ENCODE results near the gene NELL2. TPM values are rescaled to one million over a fixed set of nuclear protein-coding genes. Genes with fewer than 3 reads are reported as not detected.

Gene NELL2
- total and polyA plus RNA-seq, 2 donors (not counting 1 experiment from before 2014, with no cell fraction given) = 0.17 TPM; not detected in 1

DNA sequence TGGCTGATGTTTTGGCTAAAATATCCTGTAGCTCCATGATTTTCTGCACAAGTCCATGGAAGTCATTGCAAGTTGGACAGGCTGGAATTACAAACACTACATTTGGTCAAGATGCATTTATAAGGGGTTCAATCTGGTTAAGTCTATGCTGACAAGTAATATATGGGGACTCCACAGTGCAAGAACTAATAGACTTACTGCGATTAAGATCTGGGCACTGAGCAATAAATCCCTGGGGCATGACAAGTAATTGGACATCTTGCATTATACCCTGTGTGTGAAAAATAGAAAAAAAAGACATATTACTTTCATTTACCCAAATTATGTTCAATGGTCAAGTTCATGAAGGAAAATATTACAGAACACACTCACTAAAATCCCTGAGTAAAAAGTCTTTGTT is 99.1 kb downstream of the NELL2 start:
- Histone ChIP-seq H4K20me1 (ENCODE audit: control insufficient read depth, extremely low read depth, insufficient read depth, low read length) (no peaks in the 10 kb centered on the region), H3K27me3 (ENCODE audit: control insufficient read depth, insufficient read depth, low read length) (no peaks in the 10 kb centered on the region), H3K27ac (ENCODE audit: insufficient read depth, low read length) (no peak overlapping the region), H3K9ac (ENCODE audit: insufficient read depth, low read length) (no peak overlapping the region), H2AFZ (ENCODE audit: low read length) (no peak overlapping the region), H3K9me3 (ENCODE audit: control insufficient read depth, insufficient read depth, low read depth, low read length) (no peaks in the 10 kb centered on the region), H3K79me2 (ENCODE audit: control insufficient read depth, insufficient read depth, low read length) (no peaks in the 10 kb centered on the region), H3K4me1 (ENCODE audit: control insufficient read depth, extremely low read depth, insufficient read depth, low read length) (no peaks in the 10 kb centered on the region), H3K4me3 (replicated peaks in 1 of 4; ENCODE audit: control extremely low read depth in 1 of 4, insufficient read depth in 1 of 4, low read depth in 3 of 4, low read length in 4 of 4) (no peak overlapping the region), H3K36me3 (ENCODE audit: control insufficient read depth, insufficient read depth, low read length) (no peaks in the 10 kb centered on the region), H3K4me2 (ENCODE audit: extremely low read depth, insufficient read depth, low read length) (no peak overlapping the region)
- no peak for TF ChIP-seq CTCF (conservative IDR thresholded peaks at IDR 0.05 in 1 of 2, IDR thresholded peaks at IDR 0.05 in 1 of 2; ENCODE audit: low read depth in 1 of 2, low read length in 2 of 2)
- TF ChIP-seq EZH2 (IDR thresholded peaks at IDR 0.05; ENCODE audit: low read length, missing control alignments) = no peak
- DNase-seq (ENCODE audit: low read depth in 2 of 2) = no peak

DNA sequence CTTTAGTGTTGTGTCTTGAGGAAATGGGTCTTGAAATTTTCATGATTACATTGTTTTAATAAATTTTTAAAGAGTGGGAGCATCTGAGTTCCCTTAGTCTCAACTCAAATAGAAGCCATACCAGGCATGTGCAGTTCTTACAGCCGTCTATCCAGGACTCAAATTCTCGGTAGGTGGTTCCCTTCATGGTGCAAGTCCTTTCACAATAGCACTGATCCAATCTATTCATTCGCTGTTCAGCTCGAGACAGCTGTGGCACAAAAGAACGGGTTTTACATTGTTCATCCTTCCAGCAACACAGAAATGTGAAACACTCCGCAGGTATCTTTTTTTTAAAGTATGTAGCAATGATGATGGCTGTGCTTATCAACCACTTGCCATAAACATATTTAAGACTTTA is 100.2 kb downstream of the NELL2 start:
- Histone ChIP-seq H3K4me2 (ENCODE audit: extremely low read depth, insufficient read depth, low read length) (no peak overlapping the region), H3K9ac (ENCODE audit: insufficient read depth, low read length) (no peak overlapping the region), H3K4me3 (replicated peaks in 1 of 4; ENCODE audit: control extremely low read depth in 1 of 4, insufficient read depth in 1 of 4, low read depth in 3 of 4, low read length in 4 of 4) (no peak overlapping the region), H2AFZ (ENCODE audit: low read length) (no peak overlapping the region), H3K9me3 (ENCODE audit: control insufficient read depth, insufficient read depth, low read depth, low read length) (no peaks in the 10 kb centered on the region), H4K20me1 (ENCODE audit: control insufficient read depth, extremely low read depth, insufficient read depth, low read length) (no peaks in the 10 kb centered on the region), H3K79me2 (ENCODE audit: control insufficient read depth, insufficient read depth, low read length) (no peaks in the 10 kb centered on the region), H3K27me3 (ENCODE audit: control insufficient read depth, insufficient read depth, low read length) (no peaks in the 10 kb centered on the region), H3K27ac (ENCODE audit: insufficient read depth, low read length) (no peak overlapping the region), H3K36me3 (ENCODE audit: control insufficient read depth, insufficient read depth, low read length) (no peaks in the 10 kb centered on the region), H3K4me1 (ENCODE audit: control insufficient read depth, extremely low read depth, insufficient read depth, low read length) (no peaks in the 10 kb centered on the region)
- TF ChIP-seq CTCF (conservative IDR thresholded peaks at IDR 0.05 in 1 of 2, IDR thresholded peaks at IDR 0.05 in 1 of 2; ENCODE audit: low read depth in 1 of 2, low read length in 2 of 2) = no peak
- no peak for TF ChIP-seq EZH2 (IDR thresholded peaks at IDR 0.05; ENCODE audit: low read length, missing control alignments)
- DNase-seq (ENCODE audit: low read depth in 2 of 2) = no peak

- Histone ChIP-seq H3K4me3 (replicated peaks in 1 of 4; ENCODE audit: control extremely low read depth in 1 of 4, insufficient read depth in 1 of 4, low read depth in 3 of 4, low read length in 4 of 4) (no peak overlapping the region), H3K4me1 (ENCODE audit: control insufficient read depth, extremely low read depth, insufficient read depth, low read length) (no peaks in the 10 kb centered on the region), H3K36me3 (ENCODE audit: control insufficient read depth, insufficient read depth, low read length) (no peaks in the 10 kb centered on the region), H3K9me3 (ENCODE audit: control insufficient read depth, insufficient read depth, low read depth, low read length) (no peaks in the 10 kb centered on the region), H3K79me2 (ENCODE audit: control insufficient read depth, insufficient read depth, low read length) (no peaks in the 10 kb centered on the region), H2AFZ (ENCODE audit: low read length) (no peak overlapping the region), H4K20me1 (ENCODE audit: control insufficient read depth, extremely low read depth, insufficient read depth, low read length) (no peaks in the 10 kb centered on the region), H3K9ac (ENCODE audit: insufficient read depth, low read length) (no peak overlapping the region), H3K27ac (ENCODE audit: insufficient read depth, low read length) (no peak overlapping the region), H3K27me3 (ENCODE audit: control insufficient read depth, insufficient read depth, low read length) (no peaks in the 10 kb centered on the region), H3K4me2 (ENCODE audit: extremely low read depth, insufficient read depth, low read length) (no peak overlapping the region)
- no peak for DNase-seq (ENCODE audit: low read depth in 2 of 2)
- TF ChIP-seq EZH2 (IDR thresholded peaks at IDR 0.05; ENCODE audit: low read length, missing control alignments) = no peak
- peak; percentile 20 to 46 for TF ChIP-seq CTCF (conservative IDR thresholded peaks at IDR 0.05 in 1 of 2, IDR thresholded peaks at IDR 0.05 in 1 of 2; ENCODE audit: low read depth in 1 of 2, low read length in 2 of 2)
Measured at GRCh38 chr12:44774815-44775411, 101.2 kb downstream of the NELL2 start.
